Pancreas (tissue), 10 donors: ENCODE data around the gene APOBEC3A. TPM values are rescaled to one million over a fixed set of nuclear protein-coding genes. Genes with fewer than 3 reads are reported as not detected.

ENCODE experiments used
- ATAC-seq, 4 donors: fragments of 200-7000 bp; cut with Tn5 transposase; one replicate each; pipeline versions ENCODE4 v1.8.0 to v1.9.1; 2020; ENCODE audit warnings: mild to moderate bottlenecking in 4 of 4, moderate library complexity in 4 of 4
- DNase-seq, 6 donors: peaks; one replicate each; pipeline ENCODE4 v3.0.0-alpha.2; 2020
- FAIRE-seq: peaks from 2 replicates; lab custom pipeline; 2012; peaks lifted over from hg19 to GRCh38; lab: Jason Lieb, UNC
- H3K27ac ChIP-seq, 4 donors: fragments of 200-600 bp; sonication (generic); 1 replicate in 3 of 4; 2 replicates in 1 of 4; pipeline versions ENCODE4 v1.5.0 to v1.8.0; 2020
- H3K27me3 ChIP-seq, 4 donors: fragments of 200-600 bp; one replicate each; pipeline ENCODE4 v1.8.0; 2021
- H3K36me3 ChIP-seq, 3 donors: fragments of 200-600 bp; sonication (generic) in 1 of 3; one replicate each; pipeline versions ENCODE4 v1.5.0 to v1.8.0; 2020 to 2021
- H3K4me1 ChIP-seq, 3 donors: fragments of 200-600 bp; one replicate each; pipeline ENCODE4 v1.8.0; 2021
- H3K4me3 ChIP-seq, 4 donors: fragments of 200-600 bp; sonication (generic) in 2 of 4; one replicate each; pipeline versions ENCODE4 v1.5.0 to v1.8.0; 2020 to 2021
- H3K9me3 ChIP-seq, 4 donors: fragments of 200-600 bp; one replicate each; pipeline ENCODE4 v1.8.0; 2021
- CTCF ChIP-seq, 4 donors: fragments of 200-600 bp; sonication (generic) in 3 of 4; IDR thresholded peaks; one replicate each; pipeline versions ENCODE4 v1.5.0 to v1.8.0; 2021; ENCODE audit warnings: antibody characterized with exemption in 4 of 4
- WGBS, 2 donors: extraction: QIAGEN DNeasy Blood & Tissue Kit; methylation state at CpG; one replicate each; pipeline ENCODE4 v1.1.7; 2013; 5-methylcytosine and 5-hydroxymethylcytosine counted together
- intact Hi-C, 3 donors: fragments of 100-400 bp; cut with DNase I; formaldehyde crosslinking; loops; one replicate each; pipeline versions ENCODE4 v1.11.1 to v1.14.2; 2022
- polyA plus RNA-seq, 2 donors: library from polyadenylated mRNA; stranded (reverse); fragments of 200-250 nt; gene quantifications; one replicate each; pipeline ENCODE4 v1.2.3, GENCODE V29; 2013
- total RNA-seq, 6 donors: library from RNA; stranded (reverse); fragmentation: NEBNext Ultra II Directional in 4 of 6; extraction: Animal tissue kit (Norgen Biotek cat#: 25700) in 4 of 6; gene quantifications; one replicate each; pipeline versions ENCODE4 v1.2.1 to v1.2.4, GENCODE V29; 2021 to 2023
- donor health status: healthy with polysubstance abuse.
- donor health status: DM: no; HTN: no; CAD: no; lungs with moderate emphysema.
- donor health status: DM: no; HTN: no; CAD: no.
- donor health status: control.
- donor health status: control.
- donor health status: Bipolar disorder and iron deficiency.
- donor health status: DM: yes; HTN: yes; CAD: no.
- donor health status: DM: no; HTN: no; CAD: no.
- donor health status: DM: no; HTN: no; CAD: no.
- donor health status: DM: yes; HTN: yes; CAD: no.

The APOBEC3A gene
- total and polyA plus RNA-seq, 8 donors: 0.07 to 1.1 (median 0.46) TPM; not detected in 2

GRCh38 chr22:38952281-38952993, 5.0 kb upstream of the APOBEC3A start:
- Histone ChIP-seq H3K27ac (no peak overlapping the region), H3K36me3 (no peaks in the 10 kb centered on the region), H3K4me3 (no peak overlapping the region), H3K9me3 (no peaks in the 10 kb centered on the region), H3K4me1 (peaks cover 6 to 9% (median 7%) of the 10 kb centered on the region in 3 donors), H3K27me3 (no peaks in the 10 kb centered on the region)
- FAIRE-seq (no peak), ATAC-seq (no peak), DNase-seq (no peak)
- no peak for TF ChIP-seq CTCF (IDR thresholded peaks at IDR 0.05)
- intact Hi-C loops: no loop called here
- WGBS, 2 donors: 88 to 89% methylated on average over 12 of the region's 12 CpGs

GRCh38 chr22:38953091-38953490, 4.3 kb upstream of the APOBEC3A start:
- Histone ChIP-seq H3K27ac (no peak overlapping the region), H3K4me1 (peaks cover 6 to 9% (median 7%) of the 10 kb centered on the region in 3 donors), H3K36me3 (no peaks in the 10 kb centered on the region), H3K27me3 (no peaks in the 10 kb centered on the region), H3K9me3 (no peaks in the 10 kb centered on the region), H3K4me3 (no peak overlapping the region)
- no peak for TF ChIP-seq CTCF (IDR thresholded peaks at IDR 0.05)
- DNase-seq: no peak
- FAIRE-seq: no peak
- intact Hi-C loops: no loop called here
- 84 to 99% methylated on average over 8 of the region's 8 CpGs for WGBS, 2 donors
- no peak for ATAC-seq

- WGBS, 2 donors: 84 to 88% methylated on average over 15 of the region's 15 CpGs
- H3K27me3 ChIP-seq: no peaks in the 10 kb centered on the region
- H3K27ac ChIP-seq: no peak overlapping the region
- no peaks in the 10 kb centered on the region for H3K36me3 ChIP-seq
- intact Hi-C loops: no loop called here
- FAIRE-seq (no peak), ATAC-seq (peak in 2 of 4 donors; percentile 26 to 30), DNase-seq (no peak)
- H3K9me3 ChIP-seq: no peaks in the 10 kb centered on the region
- TF ChIP-seq CTCF (IDR thresholded peaks at IDR 0.05): no peak
- peaks cover 6 to 9% (median 7%) of the 10 kb centered on the region in 3 donors for H3K4me1 ChIP-seq
- no peak overlapping the region for H3K4me3 ChIP-seq
These were observed 3.6 kb upstream of the APOBEC3A start for GRCh38 chr22:38953577-38954413.

- Histone ChIP-seq H3K27me3 (no peaks in the 10 kb centered on the region), H3K4me3 (no peak overlapping the region), H3K9me3 (no peaks in the 10 kb centered on the region), H3K27ac (no peak overlapping the region), H3K4me1 (peaks cover 6 to 9% (median 7%) of the 10 kb centered on the region in 3 donors), H3K36me3 (no peaks in the 10 kb centered on the region)
- DNase-seq (no peak), ATAC-seq (no peak), FAIRE-seq (no peak)
- intact Hi-C loops: no loop called here
- no peak for TF ChIP-seq CTCF (IDR thresholded peaks at IDR 0.05)
- WGBS, 2 donors: 76 to 83% methylated on average over 13 of the region's 13 CpGs
These were observed 2.9 kb upstream of the APOBEC3A start for GRCh38 chr22:38954414-38955043.
